Calu3 (cell line): Measurements from ENCODE around the gene MRPL28. TPM values are rescaled to one million over a fixed set of nuclear protein-coding genes. Genes with fewer than 3 reads are reported as not detected.
"Not testable (repeated sequence)": the region's sequence is repeated elsewhere in the genome, so short reads cannot be mapped to it uniquely, and the experiment has no call there.

Source experiments
- BruUV-seq: library from RNA; stranded (reverse); fragments of 400-500 nt; replicated peaks from 2 replicates; lab custom pipeline; 2021; lab: Mats Ljungman, UMichigan
- CTCF ChIA-PET: fragments of 300-600 bp; sonication (Branson Sonifier 250); formaldehyde crosslinking; loops from one replicate; lab custom pipeline; 2022; ENCODE audit warnings: antibody characterized with exemption; lab: Charles Lee
- DNase-seq: peaks from one replicate; pipeline ENCODE4 v3.0.0; 2022
- H3K27ac Mint-ChIP-seq: one replicate; pipeline ENCODE4 v1.8.0; 2022; ENCODE audit warnings: mixed read lengths; ENCODE audit not compliant: unreplicated experiment
- H3K27me3 Mint-ChIP-seq: one replicate; pipeline ENCODE4 v1.8.0; 2022; ENCODE audit warnings: mixed read lengths; ENCODE audit not compliant: unreplicated experiment
- H3K36me3 Mint-ChIP-seq: one replicate; pipeline ENCODE4 v1.8.0; 2022; ENCODE audit warnings: mild to moderate bottlenecking, moderate library complexity, mixed read lengths; ENCODE audit not compliant: insufficient read depth, unreplicated experiment
- H3K4me1 Mint-ChIP-seq: one replicate; pipeline ENCODE4 v1.8.0; 2022; ENCODE audit warnings: mild to moderate bottlenecking, low read depth, mixed read lengths; ENCODE audit not compliant: unreplicated experiment
- H3K4me3 Mint-ChIP-seq: one replicate; pipeline ENCODE4 v1.8.0; 2022; ENCODE audit warnings: mild to moderate bottlenecking, low read depth, moderate library complexity, mixed read lengths; ENCODE audit not compliant: unreplicated experiment
- H3K9me3 Mint-ChIP-seq: one replicate; pipeline ENCODE4 v1.8.0; 2022; ENCODE audit warnings: low read depth, mixed read lengths; ENCODE audit not compliant: unreplicated experiment
- intact Hi-C: fragments of 100-400 bp; cut with micrococcal nuclease; formaldehyde crosslinking; loops from one replicate; pipeline ENCODE4 v1.10.0; 2022; ENCODE audit not compliant: unreplicated experiment
- total RNA-seq: library from RNA; stranded (reverse); gene quantifications from 2 replicates; pipeline ENCODE4 v1.2.3, GENCODE V29; 2022
- TF ChIP-seq, protein P1 (sequence below): fragments of 200-600 bp; IDR thresholded peaks from one replicate; pipeline ENCODE4 v1.8.0; 2022; ENCODE audit warnings: antibody characterized with exemption; ENCODE audit not compliant: unreplicated experiment

The MRPL28 gene
- total RNA-seq, 1 experiment from 2014 or later, result 115 TPM

DNA sequence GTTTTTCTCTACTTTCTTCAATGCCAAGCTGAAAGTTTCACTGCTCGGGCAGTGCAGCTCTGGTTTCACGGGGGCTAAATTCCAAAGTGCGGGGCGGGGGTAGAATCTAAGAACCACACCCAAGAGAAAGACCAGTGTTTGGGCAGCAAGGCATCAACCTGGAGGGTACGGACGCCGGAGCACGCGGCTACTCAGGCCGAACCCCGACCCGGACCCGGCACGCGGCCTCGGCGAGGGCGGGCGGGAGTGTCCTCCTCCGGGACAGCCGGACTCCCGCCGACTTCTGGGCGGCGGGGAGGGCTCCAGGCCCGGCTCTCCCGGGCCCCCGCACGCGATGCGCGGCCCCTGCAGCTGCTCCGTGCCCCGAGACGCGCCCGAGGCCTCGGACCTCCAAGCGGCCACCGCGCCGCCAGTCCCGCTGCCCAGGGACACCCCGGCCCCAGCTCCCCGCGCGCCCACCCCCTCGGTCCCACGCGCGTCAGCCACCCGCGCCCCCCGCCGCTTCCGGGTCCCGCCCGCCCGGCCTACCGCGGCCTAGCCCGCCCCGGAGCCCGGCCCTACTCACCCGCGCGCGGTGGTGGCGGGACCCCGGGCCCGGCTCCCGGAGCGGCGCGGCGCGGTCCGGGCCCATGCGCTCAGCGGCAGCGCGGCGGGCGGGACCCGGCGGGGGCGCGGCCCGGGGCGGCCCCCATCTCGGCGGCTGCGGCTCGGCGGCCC is 18.4 kb downstream of the MRPL28 start:
- Mint-ChIP-seq H3K36me3 (peaks cover 31% of the 10 kb centered on the region), H3K4me1 (peaks cover 23% of the 10 kb centered on the region), H3K27ac (peak overlapping the region; percentile 36), H3K27me3 (no peaks in the 10 kb centered on the region), H3K4me3 (peak overlapping the region; percentile 71), H3K9me3 (no peaks in the 10 kb centered on the region)
- CTCF ChIA-PET, result interaction anchor here (0.6 to 1.0 kb wide), 5 partner anchors 12 to 1489 kb away, joined by 3 to 14 read pairs (median 8); partner anchors contain the start of gene LUC7L
- TF ChIP-seq, protein P1, sequence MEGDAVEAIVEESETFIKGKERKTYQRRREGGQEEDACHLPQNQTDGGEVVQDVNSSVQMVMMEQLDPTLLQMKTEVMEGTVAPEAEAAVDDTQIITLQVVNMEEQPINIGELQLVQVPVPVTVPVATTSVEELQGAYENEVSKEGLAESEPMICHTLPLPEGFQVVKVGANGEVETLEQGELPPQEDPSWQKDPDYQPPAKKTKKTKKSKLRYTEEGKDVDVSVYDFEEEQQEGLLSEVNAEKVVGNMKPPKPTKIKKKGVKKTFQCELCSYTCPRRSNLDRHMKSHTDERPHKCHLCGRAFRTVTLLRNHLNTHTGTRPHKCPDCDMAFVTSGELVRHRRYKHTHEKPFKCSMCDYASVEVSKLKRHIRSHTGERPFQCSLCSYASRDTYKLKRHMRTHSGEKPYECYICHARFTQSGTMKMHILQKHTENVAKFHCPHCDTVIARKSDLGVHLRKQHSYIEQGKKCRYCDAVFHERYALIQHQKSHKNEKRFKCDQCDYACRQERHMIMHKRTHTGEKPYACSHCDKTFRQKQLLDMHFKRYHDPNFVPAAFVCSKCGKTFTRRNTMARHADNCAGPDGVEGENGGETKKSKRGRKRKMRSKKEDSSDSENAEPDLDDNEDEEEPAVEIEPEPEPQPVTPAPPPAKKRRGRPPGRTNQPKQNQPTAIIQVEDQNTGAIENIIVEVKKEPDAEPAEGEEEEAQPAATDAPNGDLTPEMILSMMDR, result no peak
- BruUV-seq, result no TSS peak
- intact Hi-C loops, result no loop called here
- peak; percentile 34 for DNase-seq

DNA sequence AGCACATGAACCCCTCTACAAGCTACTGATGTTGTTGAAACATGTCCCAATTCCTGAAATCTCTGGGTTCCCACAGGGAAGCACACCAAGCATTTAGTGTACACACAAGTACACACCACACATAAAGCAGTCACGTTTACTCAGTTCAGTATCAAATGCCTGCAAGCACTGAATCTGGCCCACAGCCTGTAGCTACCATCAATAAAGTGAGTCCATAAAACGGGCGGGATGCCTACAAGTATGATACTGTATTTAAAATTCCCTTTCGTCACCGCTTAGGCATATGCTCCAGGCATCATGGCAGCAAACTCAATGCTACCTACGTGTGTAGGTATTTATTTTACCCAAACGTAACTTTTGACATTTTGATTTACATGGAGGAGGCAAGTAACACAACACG is 20.1 kb downstream of the MRPL28 start:
- TF ChIP-seq, protein P1, result no peak
- Mint-ChIP-seq H3K9me3 (no peaks in the 10 kb centered on the region), H3K4me3 (no peak overlapping the region), H3K27me3 (no peaks in the 10 kb centered on the region), H3K27ac (no peak overlapping the region), H3K36me3 (peaks cover 45% of the 10 kb centered on the region), H3K4me1 (peaks cover 25% of the 10 kb centered on the region)
- DNase-seq, result no peak
- BruUV-seq, result TSS peak; percentile 44
- CTCF ChIA-PET, result no interaction called here
- intact Hi-C loops, result no loop called here

DNA sequence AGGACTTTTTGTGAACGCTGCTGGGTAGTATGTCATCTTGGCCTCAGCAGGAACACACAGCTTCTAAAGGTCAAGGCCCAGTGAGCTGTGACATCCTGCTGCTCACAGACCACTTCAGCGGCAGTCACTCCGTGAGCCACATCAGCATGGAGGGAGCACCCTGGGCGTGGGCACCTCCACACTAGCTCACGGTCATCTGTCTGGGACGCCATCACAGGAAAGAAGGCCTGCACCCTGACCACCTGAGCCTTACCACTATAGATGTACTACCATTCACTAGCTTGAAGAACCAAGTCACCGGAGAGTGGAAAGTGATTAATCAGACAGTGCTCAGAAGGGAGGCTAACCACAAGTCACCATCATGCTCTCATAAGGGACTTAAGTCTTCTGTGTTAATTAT is 21.1 kb downstream of the MRPL28 start:
- Mint-ChIP-seq H3K27me3 (no peaks in the 10 kb centered on the region), H3K36me3 (peaks cover 55% of the 10 kb centered on the region), H3K4me1 (peaks cover 25% of the 10 kb centered on the region), H3K27ac (no peak overlapping the region), H3K4me3 (no peak overlapping the region), H3K9me3 (no peaks in the 10 kb centered on the region)
- intact Hi-C loops, result no loop called here
- no TSS peak for BruUV-seq
- no peak for DNase-seq
- CTCF ChIA-PET, result no interaction called here
- TF ChIP-seq, protein P1, result no peak

DNA sequence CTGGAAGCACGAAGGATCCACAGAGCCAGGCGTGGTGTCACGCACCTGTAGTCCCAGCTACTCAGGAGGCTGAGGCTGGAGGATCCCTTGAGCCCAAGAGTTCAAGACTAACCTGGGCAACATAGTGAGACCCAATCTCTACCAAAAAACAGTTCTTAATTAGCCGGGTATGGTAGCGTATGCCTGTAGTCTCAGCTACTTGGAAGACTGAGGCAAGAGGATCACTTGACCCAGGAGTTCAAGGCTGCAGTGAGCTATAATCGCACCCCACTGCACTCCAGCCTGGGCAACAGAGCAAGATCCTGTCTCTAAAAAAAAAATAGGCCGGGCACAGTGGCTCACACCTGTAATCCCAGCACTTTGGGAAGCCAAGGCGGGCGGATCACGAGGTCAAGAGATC is 21.8 kb downstream of the MRPL28 start:
- Mint-ChIP-seq H3K4me1 (peaks cover 25% of the 10 kb centered on the region), H3K36me3 (peaks cover 62% of the 10 kb centered on the region)
- H3K4me3 Mint-ChIP-seq, H3K9me3 Mint-ChIP-seq, H3K27ac Mint-ChIP-seq, H3K27me3 Mint-ChIP-seq, BruUV-seq, CTCF ChIA-PET, intact Hi-C loops, DNase-seq: not testable (repeated sequence)

DNA sequence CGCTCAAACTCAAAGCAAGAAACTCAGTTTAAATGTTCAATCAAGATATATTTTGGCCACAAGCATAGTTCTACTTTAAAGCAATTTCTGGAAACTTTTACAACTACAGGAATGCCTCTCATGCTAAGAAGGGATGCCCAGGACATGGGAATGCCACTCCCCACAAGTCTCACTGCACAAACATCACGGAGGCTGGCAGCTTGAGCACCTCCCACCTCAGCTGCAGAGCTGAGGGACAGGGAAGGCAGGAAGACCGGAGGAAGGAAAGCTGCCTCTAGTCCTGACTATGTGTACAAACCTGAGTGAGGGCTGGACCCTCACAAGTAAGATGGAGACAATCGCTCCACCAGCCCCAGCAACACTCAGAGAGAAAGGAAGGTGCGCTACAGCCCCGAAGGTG is 23.1 kb downstream of the MRPL28 start:
- Mint-ChIP-seq H3K9me3 (no peaks in the 10 kb centered on the region), H3K36me3 (peaks cover 67% of the 10 kb centered on the region), H3K4me3 (no peak overlapping the region), H3K27ac (no peak overlapping the region), H3K27me3 (no peaks in the 10 kb centered on the region), H3K4me1 (peaks cover 25% of the 10 kb centered on the region)
- no peak for DNase-seq
- CTCF ChIA-PET, result no interaction called here
- BruUV-seq, result no TSS peak
- TF ChIP-seq, protein P1, result no peak
- intact Hi-C loops, result no loop called here
